Fibroblast of lung (primary cell): Measurements from ENCODE around the gene MORC1.

Experiments used
- EZH2 ChIP-seq: IDR thresholded peaks from 2 replicates; pipeline ENCODE4 v1.5.1; 2012; ENCODE audit warnings: low read length, control low read depth, mild to moderate bottlenecking; ENCODE audit errors: missing control alignments
- TF ChIP-seq, protein P1 (sequence below), 2 donors: IDR thresholded peaks in 1 of 2; conservative IDR thresholded peaks in 1 of 2; 1 replicate in 1 of 2; 2 replicates in 1 of 2; pipeline ENCODE4 v1.5.1; 2011 to 2012; ENCODE audit warnings: low read length in 2 of 2, control low read depth in 1 of 2, inconsistent platforms in 1 of 2, low read depth in 1 of 2, mild to moderate bottlenecking in 1 of 2

- TF ChIP-seq, protein P1, sequence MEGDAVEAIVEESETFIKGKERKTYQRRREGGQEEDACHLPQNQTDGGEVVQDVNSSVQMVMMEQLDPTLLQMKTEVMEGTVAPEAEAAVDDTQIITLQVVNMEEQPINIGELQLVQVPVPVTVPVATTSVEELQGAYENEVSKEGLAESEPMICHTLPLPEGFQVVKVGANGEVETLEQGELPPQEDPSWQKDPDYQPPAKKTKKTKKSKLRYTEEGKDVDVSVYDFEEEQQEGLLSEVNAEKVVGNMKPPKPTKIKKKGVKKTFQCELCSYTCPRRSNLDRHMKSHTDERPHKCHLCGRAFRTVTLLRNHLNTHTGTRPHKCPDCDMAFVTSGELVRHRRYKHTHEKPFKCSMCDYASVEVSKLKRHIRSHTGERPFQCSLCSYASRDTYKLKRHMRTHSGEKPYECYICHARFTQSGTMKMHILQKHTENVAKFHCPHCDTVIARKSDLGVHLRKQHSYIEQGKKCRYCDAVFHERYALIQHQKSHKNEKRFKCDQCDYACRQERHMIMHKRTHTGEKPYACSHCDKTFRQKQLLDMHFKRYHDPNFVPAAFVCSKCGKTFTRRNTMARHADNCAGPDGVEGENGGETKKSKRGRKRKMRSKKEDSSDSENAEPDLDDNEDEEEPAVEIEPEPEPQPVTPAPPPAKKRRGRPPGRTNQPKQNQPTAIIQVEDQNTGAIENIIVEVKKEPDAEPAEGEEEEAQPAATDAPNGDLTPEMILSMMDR (conservative IDR thresholded peaks at IDR 0.05 in 1 of 2, IDR thresholded peaks at IDR 0.05 in 1 of 2; ENCODE audit: low read depth in 1 of 2, low read length in 2 of 2): no peak
- TF ChIP-seq EZH2: no peak
These were observed 51.1 kb downstream of the MORC1 start for GRCh38 chr3:109066864-109067263.
